HG03575 (cell line): ENCODE results near the gene MEIS1.

Experiments
- ATAC-seq: cut with Tn5 transposase; IDR thresholded peaks from one replicate; pipeline ENCODE4 v1.9.1; 2021; ENCODE audit not compliant: unreplicated experiment, insufficient number of reproducible peaks, low FRiP score; ENCODE audit errors: extremely low read depth

Gene MEIS1

DNA sequence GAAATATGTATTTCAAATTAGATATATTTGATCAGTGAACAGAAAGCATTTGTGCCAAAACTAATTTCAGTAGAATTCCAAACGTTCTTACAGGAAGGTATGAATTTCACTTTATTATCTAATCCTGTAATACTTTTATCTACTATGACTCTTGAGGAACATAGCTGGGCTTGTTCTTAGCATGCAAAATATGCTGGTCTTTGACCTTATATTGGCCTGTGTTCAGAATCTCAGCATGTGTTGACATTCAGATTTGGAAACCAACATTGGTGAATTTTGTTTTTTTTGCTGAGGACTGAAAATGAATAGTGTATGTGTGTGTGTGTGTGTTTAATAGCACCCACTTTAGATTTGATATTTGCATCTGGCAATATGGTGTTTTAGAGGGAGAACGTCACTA is 112.2 kb downstream of the MEIS1 start:
- ATAC-seq: no peak

DNA sequence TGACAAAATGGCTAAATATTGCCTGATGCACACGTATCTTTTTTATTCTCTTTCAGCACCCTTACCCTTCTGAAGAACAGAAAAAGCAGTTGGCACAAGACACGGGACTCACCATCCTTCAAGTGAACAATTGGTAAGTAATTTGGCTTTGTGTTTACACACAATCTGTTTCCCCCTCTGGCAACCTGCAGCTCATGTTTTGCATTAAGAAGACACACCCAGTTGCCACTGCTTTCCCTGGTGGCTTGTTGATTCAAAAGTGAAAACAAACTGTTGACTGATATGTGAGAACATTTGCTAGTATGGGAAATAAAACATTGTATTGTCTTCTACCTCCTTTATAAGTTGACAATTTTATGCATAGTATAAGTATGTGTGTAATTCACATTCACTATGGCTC is 113.0 kb downstream of the MEIS1 start:
- no peak for ATAC-seq

DNA sequence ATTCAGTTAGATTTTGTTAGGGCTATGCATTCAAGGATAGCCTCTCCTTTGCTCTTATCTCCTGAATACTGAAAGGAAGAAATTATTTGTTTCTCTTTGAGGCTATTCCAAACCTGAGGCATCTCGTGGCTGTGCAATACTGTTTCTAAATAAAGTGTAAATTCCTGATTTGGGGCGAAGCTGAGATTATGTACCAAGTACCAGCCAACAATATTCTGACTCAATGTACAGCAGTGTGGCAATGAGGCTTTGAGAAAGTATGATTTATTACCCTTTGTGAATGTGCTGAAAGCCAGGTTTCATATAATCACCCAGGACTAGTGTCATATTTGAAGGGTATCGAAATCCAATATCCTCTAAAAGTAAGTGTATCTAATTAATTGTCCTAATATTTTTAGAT is 113.5 kb downstream of the MEIS1 start:
- ATAC-seq: no peak

DNA sequence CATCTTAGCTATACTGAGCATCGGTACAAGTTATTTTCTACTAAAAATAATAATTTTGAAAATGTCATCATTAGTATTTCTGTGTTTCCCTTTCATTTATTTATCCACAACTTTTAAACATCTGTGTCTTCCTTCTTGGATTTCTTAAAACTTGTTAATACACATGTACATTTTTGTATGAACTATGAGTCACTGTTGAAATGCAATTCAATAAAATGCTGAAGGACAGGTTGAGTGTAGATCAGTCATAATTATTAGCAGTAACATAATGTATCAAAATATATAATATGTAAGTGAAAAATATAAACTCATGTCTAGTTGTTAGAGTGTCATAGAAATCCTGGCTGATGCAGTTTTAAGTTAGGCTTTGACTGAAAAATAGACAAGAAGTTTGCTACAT is 115.9 kb downstream of the MEIS1 start:
- ATAC-seq: no peak

DNA sequence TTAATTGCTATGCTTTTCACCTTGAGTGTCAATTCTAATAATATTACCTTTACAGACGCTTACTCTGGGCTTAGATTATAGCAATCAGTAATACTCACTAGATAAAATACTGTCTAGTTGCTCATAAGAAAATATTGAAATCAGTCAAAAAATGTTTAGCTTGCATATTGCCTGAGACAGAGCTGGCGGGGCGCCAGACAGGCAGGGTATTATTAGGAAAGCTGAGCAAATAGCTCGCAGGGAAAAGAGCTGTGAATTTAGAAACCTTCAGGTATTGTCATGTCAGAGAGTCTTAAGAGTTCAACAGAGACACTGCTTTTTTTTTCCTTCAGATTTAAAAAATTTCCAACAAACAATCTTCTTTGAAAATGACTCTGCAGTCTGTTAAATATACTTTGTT is 118.4 kb downstream of the MEIS1 start:
- ATAC-seq: no peak

DNA sequence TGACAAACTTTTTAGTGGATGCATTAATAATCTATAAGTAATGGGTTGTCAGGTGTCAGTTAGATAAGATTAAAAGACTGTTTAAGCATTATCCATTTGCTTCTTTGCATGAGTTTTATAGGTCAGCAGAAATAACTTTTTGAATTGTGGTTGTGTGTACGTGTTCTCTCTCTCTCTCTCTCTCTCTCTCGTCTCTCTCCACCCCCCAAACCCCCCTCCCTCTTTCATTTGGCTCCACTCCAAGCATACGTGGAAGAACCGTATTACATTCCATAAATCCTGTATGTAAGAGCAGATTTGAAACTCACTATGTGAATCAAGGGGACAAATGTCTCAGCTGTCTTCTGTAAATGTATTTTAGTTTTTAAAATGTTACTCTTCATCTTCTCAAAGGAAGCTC is 120.2 kb downstream of the MEIS1 start:
- no peak for ATAC-seq

DNA sequence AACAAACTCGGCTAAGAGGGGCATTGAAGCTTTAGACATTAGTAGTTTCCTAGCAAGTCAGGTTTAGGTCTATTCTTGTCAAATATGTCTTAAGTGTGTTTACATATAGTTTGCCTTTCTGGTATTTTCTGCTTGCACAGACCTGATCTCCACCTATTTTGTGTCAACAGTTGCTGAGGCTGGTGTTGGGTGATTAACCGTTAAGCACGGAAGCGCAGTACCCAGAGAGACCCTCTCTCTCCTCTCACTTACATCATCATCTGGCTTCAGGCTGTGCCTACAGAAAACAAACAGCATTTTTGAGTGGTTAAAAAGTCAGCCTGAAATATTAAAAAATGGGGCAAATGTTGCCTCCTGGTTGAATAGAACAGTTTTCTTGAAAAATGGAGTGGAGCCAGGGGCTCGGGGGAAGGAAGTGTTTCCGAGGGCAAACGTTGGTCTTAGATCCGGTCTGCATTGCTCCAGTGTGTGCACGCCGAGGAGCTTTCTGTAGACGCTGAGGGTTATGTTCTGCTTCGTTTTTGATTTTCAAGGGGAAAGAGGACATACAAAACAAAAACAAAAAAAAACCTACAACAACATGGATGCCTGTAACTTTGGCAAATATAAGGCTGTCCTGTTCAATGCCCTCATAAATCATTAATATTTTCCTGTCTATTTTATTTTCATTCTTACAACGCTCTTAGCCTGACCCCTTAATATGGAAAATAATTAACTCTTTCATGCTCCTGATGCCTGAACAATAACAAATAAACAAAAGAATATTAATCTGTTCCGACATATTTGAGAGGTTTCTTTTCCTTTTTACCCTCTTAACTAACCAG is 120.8 kb downstream of the MEIS1 start:
- no peak for ATAC-seq

DNA sequence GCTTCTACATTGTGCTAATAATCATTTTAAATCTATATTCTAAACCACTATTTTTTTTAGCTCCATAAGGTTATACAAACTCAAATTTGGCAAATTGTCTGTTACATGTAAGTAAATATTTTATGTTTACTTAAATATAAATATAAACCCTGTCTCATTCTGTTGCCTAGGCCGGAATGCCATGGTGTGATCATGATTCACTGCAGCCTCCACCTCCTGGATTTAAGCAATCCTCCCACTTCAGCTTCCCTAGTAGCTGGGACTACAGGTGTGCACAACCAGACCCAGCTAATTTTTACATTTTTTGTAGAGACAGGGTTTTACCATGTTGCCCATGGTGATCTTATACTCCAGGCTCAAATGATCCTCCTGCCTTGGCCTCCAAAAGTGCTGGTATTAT is 124.7 kb downstream of the MEIS1 start:
- ATAC-seq: no peak

DNA sequence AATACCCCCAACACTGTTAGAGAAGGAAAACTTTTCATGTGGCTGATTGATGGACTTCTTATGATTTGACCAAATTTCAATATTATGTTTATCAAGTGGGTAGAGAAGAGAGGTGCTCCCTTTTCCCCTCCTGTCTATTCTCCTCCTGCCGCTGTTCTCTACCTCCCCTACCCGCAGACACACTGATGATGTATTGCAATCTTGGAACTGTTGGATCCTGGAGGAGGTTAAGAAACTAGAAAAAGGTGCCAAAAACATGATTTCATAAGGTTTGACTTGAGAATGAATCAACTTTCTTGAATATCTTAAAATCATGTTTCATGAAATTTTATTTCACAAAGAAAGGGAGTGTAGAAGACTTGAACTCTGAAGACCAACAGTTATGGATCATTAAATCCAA is 125.8 kb downstream of the MEIS1 start:
- ATAC-seq: no peak

DNA sequence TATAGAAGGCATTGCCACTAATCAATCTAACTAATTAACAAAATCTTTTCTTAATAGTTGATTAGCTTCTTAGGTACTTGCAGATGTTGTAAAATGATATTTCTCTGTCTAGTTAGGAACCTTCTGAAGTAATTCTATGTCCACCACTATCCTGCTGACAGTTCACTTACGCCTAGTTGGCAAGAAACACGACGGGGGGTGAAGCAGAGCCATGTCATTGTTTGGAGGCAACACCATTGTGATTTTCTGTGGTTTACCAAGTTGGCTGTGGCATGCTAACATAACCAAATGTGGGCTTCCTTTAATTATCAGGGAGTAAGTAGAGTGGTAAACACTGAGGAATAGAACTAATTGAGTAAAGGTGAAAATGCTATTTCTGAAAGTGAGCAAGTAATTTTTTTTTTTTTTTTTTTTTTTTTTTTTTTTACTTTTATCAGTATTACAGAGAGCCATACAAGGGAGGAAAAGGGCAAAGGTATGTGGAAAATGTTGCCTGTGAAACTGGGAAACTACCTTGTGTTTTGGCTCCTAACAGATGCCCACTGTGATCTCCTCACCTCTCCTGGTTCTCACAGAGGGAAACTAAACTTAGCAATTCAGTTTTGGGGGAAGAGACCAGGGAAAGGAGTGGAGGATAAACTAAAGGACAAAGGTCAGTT is 126.8 kb downstream of the MEIS1 start:
- ATAC-seq: no peak

DNA sequence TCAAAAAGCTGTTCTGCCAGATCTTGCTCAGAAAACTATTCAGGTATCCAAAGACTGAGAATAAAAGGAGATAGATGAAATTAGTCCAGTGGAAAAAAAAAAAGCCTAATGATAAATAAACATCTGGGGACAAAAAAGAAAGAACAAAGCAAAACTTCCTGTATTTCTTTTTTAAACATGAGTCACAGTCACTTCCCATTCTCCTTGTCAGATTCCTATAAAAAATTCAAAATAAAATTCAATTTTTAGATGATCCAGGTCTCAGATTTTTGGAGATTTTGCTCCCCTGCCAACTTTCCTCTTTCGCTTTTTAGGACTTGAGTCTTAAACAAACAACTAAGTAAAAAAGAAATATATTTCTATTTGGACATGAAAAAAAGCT is 127.4 kb downstream of the MEIS1 start:
- ATAC-seq: no peak

DNA sequence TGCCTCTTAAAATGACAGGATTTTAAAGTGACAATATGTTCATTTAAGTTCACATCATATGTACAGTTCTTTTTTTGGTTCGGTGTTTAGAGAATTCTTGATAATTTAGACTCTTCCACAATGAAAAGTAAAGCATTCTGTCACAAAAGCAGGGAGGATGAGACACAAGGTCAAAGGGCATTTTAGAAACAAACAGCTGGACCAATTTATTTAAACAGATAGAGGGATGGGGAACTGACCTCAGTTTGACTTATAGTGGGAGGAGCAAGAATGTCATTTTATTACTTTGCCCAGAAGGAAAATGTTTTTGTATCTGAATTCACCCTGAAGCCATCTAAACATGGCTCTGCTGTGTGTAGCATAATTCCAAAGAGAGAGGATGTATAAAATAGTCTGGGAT is 128.5 kb downstream of the MEIS1 start:
- no peak for ATAC-seq

DNA sequence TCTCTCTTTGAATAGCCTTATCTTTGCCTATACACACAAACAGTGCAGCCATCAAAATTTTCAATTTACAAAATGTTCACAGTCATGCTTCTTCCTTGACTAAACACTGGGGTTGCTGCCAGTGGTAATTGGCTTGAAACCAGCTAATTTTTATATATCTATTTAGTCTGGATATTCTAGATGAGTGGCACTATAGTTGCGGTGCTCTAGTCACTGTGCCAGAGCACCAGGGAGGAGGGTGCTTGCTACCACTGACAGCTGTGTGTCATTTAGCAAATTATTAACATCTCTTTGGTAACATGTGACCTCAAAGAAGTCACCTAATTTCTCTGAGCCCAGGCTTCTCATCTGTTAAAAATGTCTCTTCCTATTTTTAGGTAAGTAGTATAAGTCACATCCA is 130.4 kb downstream of the MEIS1 start:
- no peak for ATAC-seq

DNA sequence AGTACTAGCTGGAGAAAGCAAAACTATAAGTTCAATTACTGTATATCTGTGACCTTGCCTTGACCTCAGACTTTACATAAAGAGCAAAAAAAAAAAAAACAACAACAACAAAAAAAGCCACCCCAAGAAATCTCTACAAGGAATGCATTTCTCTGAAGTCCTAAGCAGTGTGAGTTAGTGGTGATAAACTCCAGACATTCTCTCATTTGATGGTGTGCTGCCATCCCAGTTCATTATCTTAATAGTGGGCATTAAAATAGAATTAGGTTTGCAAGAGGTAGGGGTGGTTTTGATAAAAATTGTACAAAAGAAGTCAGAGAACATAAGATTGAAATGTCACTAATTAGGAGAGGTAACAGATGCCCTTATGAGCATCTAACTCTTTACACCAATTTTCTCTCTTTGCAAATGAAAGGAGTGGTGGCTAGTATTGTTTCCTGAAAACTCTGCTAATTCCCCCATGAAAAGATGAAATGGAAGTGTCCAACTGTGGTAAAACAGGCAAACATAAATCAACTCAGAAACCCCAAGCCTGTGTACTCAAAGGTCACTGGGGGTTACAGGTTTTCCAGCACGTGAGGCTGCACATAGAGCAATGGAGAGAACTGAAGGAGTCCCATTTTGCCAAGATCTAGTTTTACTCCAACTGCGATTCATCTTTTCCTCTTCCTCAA is 131.9 kb downstream of the MEIS1 start:
- no peak for ATAC-seq

DNA sequence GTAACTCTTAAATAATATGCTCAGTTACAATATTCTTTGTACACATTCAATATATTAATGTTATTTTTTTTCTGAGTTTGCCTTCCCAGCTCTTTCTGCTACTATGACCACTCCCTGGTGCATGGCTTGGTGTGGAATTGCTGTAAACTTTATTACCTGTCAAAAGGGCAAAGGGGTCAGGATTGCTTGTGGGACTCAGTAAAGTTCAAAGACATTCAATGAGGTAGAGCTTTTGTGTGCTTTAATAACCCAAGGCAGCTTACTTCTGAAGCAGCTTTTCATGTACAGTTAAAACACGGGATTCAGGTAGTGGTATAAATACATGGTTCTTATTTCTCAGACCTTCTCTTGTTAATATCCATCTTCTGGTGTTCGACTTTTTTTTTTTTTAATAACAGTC is 132.8 kb downstream of the MEIS1 start:
- ATAC-seq: no peak

DNA sequence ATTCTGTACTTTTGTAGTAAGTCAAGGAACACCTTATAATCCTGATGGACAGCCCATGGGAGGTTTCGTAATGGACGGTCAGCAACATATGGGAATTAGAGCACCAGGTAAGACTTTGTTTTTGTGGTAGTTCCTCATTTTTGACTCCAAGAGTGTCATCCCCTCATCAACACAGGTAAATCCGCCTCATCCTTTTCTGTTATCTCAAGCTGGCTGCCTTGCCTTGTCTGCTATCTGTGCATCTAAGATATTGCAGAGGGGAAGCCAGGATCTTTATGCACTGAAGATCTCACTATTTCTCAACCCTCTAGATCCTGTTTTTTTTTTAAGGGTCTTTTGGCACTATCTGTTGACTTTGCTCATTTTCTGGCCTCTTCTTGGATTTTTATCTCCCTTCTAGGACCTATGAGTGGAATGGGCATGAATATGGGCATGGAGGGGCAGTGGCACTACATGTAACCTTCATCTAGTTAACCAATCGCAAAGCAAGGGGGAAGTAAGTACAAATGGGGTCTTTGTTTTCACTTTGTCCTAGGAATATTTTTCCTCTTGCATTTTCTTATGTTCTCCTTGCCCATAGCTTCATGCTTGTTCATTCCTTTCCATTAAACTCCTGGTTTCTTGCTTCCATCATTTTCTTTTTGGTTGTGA is 133.8 kb downstream of the MEIS1 start:
- ATAC-seq: no peak

DNA sequence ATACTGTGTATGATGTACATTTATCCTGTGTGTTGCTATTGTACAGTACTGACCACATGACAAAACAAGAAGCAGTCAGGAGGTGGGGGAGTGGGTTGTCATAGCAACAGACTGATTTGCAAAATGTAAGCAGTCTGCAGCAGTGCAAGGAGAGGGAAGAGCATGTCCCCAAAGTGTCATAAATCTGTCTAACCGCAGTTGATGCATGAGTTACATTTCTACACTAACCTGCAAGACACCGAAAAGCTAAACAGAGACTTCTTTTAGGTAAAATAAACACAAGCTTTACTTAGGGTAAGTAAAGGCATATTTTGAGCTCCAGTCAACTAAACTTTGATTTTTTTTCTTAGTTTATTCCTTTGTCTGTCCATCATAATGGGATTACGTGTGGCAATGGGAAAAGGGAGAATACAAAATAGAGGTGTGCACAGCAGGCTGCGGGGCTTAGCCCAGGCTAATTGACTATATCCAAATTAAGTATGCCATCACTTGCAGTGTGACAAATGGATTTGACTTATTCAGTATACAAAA is 134.5 kb downstream of the MEIS1 start:
- ATAC-seq: no peak

DNA sequence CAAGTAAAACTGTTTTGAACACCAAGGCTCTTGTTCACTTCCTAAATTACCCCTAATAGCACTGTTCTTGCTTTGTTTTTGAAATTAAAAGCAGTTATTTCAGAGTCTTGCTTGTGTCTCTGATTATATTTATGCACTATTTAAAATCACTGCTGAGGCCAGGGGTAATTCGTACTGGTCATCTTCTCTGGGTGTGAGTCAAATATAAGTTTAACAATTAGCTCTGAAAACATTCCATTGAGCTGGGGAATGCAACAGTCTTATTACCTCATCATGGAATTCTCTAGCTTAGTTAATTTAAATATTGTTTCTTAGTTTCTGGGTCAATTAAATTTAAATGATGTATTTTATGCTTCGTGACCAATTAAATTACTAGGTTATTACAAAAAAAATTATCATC is 135.0 kb downstream of the MEIS1 start:
- ATAC-seq: no peak

DNA sequence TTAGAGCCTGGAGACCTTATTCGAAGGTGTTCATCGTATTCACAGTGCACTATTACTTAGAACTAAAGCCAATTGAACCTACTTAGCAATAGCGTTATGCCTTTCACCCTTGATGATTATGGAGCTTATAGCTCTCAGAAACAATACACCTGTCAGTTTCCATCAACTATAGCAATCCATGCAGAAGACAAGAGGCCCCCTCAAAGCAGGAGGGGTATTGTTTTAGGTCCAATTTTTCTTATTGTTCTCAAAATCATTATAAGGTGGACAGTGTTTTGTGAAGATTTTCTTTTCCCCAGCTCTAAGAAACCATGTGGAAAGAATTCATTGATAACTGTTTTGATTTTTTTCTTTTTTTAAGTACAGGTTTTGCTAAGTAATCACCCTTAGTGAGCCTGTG is 135.5 kb downstream of the MEIS1 start:
- no peak for ATAC-seq

DNA sequence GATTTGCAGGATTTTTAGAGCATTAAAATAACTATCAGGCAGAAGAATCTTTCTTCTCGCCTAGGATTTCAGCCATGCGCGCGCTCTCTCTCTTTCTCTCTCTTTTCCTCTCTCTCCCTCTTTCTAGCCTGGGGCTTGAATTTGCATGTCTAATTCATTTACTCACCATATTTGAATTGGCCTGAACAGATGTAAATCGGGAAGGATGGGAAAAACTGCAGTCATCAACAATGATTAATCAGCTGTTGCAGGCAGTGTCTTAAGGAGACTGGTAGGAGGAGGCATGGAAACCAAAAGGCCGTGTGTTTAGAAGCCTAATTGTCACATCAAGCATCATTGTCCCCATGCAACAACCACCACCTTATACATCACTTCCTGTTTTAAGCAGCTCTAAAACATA is 137.0 kb downstream of the MEIS1 start:
- ATAC-seq: no peak
